Measurements from ENCODE around the gene MSANTD2.

- TF ChIP-seq CTCF (IDR thresholded peaks at IDR 0.05) (no peak), POLR2A (IDR thresholded peaks at IDR 0.05) (no peak)
Measured at GRCh38 chr11:124838805-124839127, 38.6 kb upstream of the MSANTD2 start.
